RWPE1 (cell line): Measurements from ENCODE around the gene WNT8B.
A peak's percentile ranks its signal among the peaks of the same experiment; 100 is the strongest.

ENCODE experiments used
- CTCF ChIA-PET: fragments of 350-600 bp; sonication (Branson Sonifier 250); formaldehyde crosslinking; extraction: SDS; loops from one replicate; lab custom pipeline; 2021; lab: Yijun Ruan, JAX
- POLR2A ChIA-PET: fragments of 400-600 bp; formaldehyde crosslinking; extraction: SDS; loops from one replicate; lab custom pipeline; 2020; ENCODE audit warnings: antibody characterized with exemption; ENCODE audit not compliant: low non-redundant PET; lab: Yijun Ruan, JAX
- DNase-seq: peaks from one replicate; pipeline ENCODE4 v3.0.0; 2012; ENCODE audit warnings: low spot score
- H3K27ac ChIP-seq: fragments of 450-650 bp; 2 replicates; pipeline ENCODE4 v1.5.1; 2017
- TF ChIP-seq, protein P1 (sequence below): fragments of 450-650 bp; conservative IDR thresholded peaks from 2 replicates; pipeline ENCODE4 v1.5.1; 2017; ENCODE audit warnings: low read depth, mild to moderate bottlenecking

Gene WNT8B

DNA sequence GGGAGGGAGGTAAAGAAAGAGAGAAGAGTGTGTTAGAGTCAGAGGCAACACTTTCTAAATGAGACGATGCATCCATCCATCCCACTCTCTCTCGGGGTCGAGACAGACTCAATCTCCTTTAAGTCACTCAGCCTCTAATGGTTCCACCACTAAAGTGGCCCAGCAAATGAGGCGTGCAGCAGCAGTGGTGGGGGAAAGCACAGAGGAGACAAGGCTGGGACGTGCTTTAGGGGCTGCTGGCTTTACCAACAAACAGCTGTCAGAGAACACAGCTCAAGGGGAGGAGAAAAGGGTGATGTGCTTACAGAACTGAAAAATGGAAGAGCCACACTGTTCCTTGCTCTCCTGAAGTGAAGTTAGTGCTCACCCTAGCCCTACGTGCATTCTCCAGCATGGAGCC lies 61.4 kb downstream of the WNT8B start:
- POLR2A ChIA-PET, result interaction anchor here (1.1 kb wide), 1 partner anchor 11 kb away, joined by 4 read pairs; the partner anchor contains the start of gene HIF1AN
- DNase-seq, result no peak
- TF ChIP-seq, protein P1, sequence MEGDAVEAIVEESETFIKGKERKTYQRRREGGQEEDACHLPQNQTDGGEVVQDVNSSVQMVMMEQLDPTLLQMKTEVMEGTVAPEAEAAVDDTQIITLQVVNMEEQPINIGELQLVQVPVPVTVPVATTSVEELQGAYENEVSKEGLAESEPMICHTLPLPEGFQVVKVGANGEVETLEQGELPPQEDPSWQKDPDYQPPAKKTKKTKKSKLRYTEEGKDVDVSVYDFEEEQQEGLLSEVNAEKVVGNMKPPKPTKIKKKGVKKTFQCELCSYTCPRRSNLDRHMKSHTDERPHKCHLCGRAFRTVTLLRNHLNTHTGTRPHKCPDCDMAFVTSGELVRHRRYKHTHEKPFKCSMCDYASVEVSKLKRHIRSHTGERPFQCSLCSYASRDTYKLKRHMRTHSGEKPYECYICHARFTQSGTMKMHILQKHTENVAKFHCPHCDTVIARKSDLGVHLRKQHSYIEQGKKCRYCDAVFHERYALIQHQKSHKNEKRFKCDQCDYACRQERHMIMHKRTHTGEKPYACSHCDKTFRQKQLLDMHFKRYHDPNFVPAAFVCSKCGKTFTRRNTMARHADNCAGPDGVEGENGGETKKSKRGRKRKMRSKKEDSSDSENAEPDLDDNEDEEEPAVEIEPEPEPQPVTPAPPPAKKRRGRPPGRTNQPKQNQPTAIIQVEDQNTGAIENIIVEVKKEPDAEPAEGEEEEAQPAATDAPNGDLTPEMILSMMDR, result no peak
- H3K27ac ChIP-seq, result no peak overlapping the region
- CTCF ChIA-PET, result interaction anchor here (0.6 to 1.2 kb wide), 3 partner anchors 13 to 348 kb away, joined by 3 to 5 read pairs (median 4); no protein-coding TSS in a partner anchor

DNA sequence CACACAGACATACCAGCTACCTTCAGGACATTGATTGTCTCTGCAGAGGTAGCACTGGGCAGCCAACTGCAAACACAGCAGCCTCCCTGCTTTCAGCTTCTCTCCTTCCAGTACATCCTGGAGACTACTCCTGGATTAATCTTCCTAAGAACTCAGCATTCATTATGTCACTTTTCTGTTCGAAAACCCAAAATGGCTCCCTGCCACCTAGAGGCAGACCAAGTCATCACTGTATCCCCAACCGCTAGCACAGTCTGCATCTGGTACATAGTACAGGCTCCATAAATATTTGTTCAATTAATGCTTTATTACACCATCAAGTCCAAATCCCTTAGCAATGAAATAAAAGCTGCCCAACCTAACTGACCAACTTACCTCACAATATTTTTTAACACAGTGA lies 61.8 kb downstream of the WNT8B start:
- ChIA-PET CTCF (interaction anchor here (0.6 to 3.6 kb wide), 6 partner anchors 8 to 347 kb away, joined by 3 to 19 read pairs (median 6); partner anchors contain the start of gene HIF1AN), POLR2A (interaction anchor here (0.5 to 1.1 kb wide), 2 partner anchors 11 to 149 kb away, joined by 4 to 5 read pairs; partner anchors contain the start of gene HIF1AN)
- no peak overlapping the region for H3K27ac ChIP-seq
- TF ChIP-seq, protein P1, result no peak
- DNase-seq, result no peak

DNA sequence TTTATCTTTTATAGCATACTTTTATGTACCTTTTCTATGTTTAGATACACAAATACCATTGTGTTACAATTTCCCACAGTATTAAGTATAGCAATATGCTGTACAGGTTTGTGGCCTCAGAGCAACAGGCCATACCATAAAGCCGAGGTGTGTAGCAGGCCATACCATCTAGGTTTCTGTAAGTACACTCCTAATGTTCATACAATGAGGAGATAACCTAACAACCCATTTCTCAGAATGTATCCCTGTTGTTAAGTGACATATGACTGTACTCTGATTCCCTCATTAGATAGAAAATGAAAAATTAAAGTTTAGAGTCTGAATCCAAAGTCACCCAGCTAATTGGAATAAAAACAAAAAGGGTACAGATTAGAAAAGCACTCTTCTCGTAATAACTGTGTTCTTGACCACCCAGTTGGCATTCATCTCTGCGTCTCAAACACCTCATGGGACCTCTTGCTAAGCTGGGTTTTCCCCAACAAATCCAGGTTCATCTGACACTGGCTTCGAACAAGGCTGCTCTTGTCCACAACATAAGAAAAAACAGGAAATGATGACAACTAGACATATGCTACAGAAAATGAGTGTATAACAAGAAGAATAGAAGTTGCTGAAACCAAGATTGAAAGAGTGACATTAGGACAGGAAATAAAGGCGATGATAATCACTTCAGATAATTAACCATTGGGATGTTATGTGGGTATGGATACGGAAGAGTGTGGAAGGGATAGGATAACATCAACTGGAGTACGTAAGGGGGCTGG lies 65.5 kb downstream of the WNT8B start:
- no peak overlapping the region for H3K27ac ChIP-seq
- ChIA-PET POLR2A (no interaction called here), CTCF (interaction anchor here (0.6 to 3.6 kb wide), 3 partner anchors 7 to 39 kb away, joined by 3 to 19 read pairs (median 12); partner anchors contain the start of gene HIF1AN)
- TF ChIP-seq, protein P1, result no peak
- DNase-seq, result no peak

DNA sequence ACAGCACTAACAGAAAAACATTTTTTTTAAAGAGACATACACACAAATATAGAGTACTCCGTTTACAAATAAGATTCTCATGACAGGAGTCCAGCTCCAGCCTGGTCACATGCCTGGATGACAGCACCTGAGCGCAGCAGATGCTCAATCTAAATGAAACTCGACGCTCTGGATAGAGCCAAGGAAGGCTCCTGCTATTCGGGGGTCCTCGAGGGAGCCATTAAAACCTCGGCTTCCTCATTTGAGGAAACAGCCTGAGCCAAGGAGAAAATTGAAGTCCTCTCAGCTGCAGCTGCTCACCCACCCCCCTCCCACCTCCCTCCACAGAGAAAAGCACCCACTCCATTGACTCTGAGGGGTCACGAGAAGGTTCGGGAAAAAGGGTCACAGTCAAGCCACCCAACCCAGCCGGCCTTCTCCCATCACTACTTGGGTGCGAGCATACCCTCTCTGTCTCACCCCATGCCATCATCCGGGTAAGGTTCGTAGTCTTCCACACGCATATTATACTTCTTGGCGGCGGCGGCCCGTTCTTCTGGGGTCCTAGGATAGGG lies 66.2 kb downstream of the WNT8B start:
- CTCF ChIA-PET, result interaction anchor here (0.6 to 1.4 kb wide), 2 partner anchors 10 to 38 kb away, joined by 3 to 5 read pairs; no protein-coding TSS in a partner anchor

DNA sequence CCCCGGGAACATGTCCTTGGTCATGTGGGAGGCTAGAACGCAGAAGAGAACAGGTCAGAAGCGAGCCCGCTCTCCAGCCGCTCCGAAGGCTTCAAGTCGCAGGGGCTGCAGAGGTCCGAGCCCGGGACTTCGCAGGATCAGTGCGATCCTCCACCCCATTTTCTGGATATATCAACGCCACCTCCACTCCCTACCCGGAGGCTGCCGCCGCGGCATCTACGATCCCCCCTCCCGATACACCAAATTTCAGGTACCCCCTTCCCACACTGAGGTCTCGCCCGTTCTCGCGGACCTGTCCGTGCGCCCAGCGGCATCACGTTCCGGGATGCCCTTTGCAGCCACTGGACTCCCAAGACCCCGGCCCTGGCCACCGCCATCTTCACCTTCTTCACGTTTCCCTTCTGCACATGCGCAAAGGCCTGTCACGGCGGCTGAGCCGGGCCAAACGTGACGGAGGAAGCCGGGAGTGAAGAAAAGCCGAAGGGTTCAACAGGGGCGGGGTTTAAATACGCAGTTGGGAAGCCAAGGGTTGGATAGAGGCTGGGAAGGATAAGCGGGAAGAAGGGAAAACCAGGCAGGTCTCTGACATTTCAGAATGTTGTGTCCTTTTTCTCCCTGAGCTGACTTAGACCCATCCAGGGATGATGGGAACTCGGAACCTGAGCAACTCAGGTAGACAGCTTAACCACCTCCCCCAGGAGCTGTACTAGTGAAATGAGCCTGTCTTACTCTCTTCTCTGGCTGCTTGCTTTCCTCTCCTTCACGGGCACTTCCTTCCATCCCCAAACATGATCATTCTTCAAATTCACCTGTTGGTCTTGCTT lies 66.9 kb downstream of the WNT8B start, which contains the start of gene NDUFB8:
NDUFB8 (minus strand) TSS at position 397 of the 824 bp plus-strand sequence; CDS start at position 377, 20 bp downstream.
- H3K27ac ChIP-seq, result peak within 1 kb of the TSS; percentile 76
- peak; percentile 83 for DNase-seq
- ChIA-PET POLR2A (no interaction called here), CTCF (interaction anchor here (0.6 to 1.4 kb wide), 2 partner anchors 11 to 840 kb away, joined by 3 to 5 read pairs; no protein-coding TSS in a partner anchor)
- TF ChIP-seq, protein P1, result no peak

More for the DNA sequence above, 66.2 kb downstream of the WNT8B start:
- TF ChIP-seq, protein P1, result no peak
- DNase-seq, result no peak
- peak overlapping the region; percentile 76 for H3K27ac ChIP-seq
- POLR2A ChIA-PET, result no interaction called here

DNA sequence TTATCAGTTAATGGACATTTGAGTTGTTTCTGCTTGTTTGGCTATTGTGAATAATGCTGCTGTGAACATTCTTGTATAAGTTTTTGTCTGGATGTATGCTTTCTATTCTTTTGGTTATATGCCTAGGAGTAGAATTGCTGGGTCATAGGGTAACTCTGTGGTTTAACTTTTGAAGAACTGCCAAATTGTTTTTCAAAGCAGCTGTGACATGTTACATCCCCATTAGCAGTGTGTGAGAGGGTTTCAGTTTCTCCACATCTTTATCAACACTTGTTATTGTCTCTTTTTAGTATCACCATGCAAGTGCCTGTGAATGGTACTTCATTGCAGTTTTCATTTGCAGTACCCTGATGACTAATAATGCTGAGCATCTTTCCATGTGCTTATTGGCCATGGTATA lies 69.0 kb downstream of the WNT8B start:
- no peak for DNase-seq
- ChIA-PET CTCF (no interaction called here), POLR2A (no interaction called here)
- TF ChIP-seq, protein P1, result no peak
- no peak overlapping the region for H3K27ac ChIP-seq
